ENCODE data around the gene SLAIN2. TPM values are rescaled to one million over a fixed set of nuclear protein-coding genes. Genes with fewer than 3 reads are reported as not detected.

Gene SLAIN2
- total RNA-seq, 1 donor from 2014 or later: 90.5 TPM

DNA sequence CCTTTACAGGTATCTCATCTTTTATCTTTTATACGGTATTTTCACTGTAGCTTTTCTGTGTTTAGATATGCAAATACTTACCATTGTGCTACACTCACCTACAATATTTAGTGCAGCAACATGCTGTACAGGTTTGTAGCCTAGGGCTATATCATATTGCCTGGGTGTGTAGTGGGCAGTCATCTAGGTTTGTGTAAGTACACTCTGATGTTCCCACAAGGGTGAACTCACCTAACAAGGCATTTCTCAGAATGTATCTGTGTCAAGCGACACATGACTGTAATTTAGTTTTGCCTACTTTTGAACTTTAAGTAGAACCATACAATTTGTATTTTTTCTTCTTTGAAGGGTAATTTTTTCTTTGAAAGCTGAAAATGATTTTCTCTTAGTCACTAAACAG lies 87.6 kb downstream of the SLAIN2 start:
- TF ChIP-seq, protein P1, sequence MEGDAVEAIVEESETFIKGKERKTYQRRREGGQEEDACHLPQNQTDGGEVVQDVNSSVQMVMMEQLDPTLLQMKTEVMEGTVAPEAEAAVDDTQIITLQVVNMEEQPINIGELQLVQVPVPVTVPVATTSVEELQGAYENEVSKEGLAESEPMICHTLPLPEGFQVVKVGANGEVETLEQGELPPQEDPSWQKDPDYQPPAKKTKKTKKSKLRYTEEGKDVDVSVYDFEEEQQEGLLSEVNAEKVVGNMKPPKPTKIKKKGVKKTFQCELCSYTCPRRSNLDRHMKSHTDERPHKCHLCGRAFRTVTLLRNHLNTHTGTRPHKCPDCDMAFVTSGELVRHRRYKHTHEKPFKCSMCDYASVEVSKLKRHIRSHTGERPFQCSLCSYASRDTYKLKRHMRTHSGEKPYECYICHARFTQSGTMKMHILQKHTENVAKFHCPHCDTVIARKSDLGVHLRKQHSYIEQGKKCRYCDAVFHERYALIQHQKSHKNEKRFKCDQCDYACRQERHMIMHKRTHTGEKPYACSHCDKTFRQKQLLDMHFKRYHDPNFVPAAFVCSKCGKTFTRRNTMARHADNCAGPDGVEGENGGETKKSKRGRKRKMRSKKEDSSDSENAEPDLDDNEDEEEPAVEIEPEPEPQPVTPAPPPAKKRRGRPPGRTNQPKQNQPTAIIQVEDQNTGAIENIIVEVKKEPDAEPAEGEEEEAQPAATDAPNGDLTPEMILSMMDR (IDR thresholded peaks at IDR 0.05; ENCODE audit: insufficient read depth, low read depth, low read length): no peak
- no peak for TF ChIP-seq EZH2 (IDR thresholded peaks at IDR 0.05; ENCODE audit: insufficient read depth, low read length)
- no peaks in the 10 kb centered on the region for H3K4me1 ChIP-seq (ENCODE audit: insufficient read depth, low read length)
- no peaks in the 10 kb centered on the region for H3K79me2 ChIP-seq (ENCODE audit: insufficient read depth, low read length)
- no peak overlapping the region for H3K9ac ChIP-seq (ENCODE audit: low read length)
- H3K27ac ChIP-seq (ENCODE audit: low read depth, low read length): no peak overlapping the region
- H3K27me3 ChIP-seq (ENCODE audit: insufficient read depth, low read length): no peaks in the 10 kb centered on the region
- FAIRE-seq: no peak
- peaks cover 8% of the 10 kb centered on the region for H3K36me3 Mint-ChIP-seq (ENCODE audit: low read depth, unreplicated experiment)
- H3K9me3 ChIP-seq (ENCODE audit: insufficient read depth, low read depth, low read length): no peaks in the 10 kb centered on the region
- H2AFZ ChIP-seq (ENCODE audit: low read depth, low read length): no peak overlapping the region
- no peak overlapping the region for H3K4me3 ChIP-seq (ENCODE audit: insufficient read depth, low read depth, low read length)
- DNase-seq (ENCODE audit: low read depth): no peak
- no peaks in the 10 kb centered on the region for H3K9me3 Mint-ChIP-seq (ENCODE audit: unreplicated experiment)
- H3K4me3 Mint-ChIP-seq (ENCODE audit: unreplicated experiment): no peak overlapping the region
- H3K27ac Mint-ChIP-seq (ENCODE audit: unreplicated experiment): no peak overlapping the region
- no peaks in the 10 kb centered on the region for H4K20me1 ChIP-seq (ENCODE audit: insufficient read depth, low read length)
- no peaks in the 10 kb centered on the region for H3K27me3 Mint-ChIP-seq (ENCODE audit: low read depth, unreplicated experiment)
- H3K4me2 ChIP-seq (ENCODE audit: low read length): no peak overlapping the region
- H3K4me1 Mint-ChIP-seq (ENCODE audit: low read depth, unreplicated experiment): peaks cover 9% of the 10 kb centered on the region
- peaks cover 4% of the 10 kb centered on the region for H3K36me3 ChIP-seq (ENCODE audit: insufficient read depth, low read length)

DNA sequence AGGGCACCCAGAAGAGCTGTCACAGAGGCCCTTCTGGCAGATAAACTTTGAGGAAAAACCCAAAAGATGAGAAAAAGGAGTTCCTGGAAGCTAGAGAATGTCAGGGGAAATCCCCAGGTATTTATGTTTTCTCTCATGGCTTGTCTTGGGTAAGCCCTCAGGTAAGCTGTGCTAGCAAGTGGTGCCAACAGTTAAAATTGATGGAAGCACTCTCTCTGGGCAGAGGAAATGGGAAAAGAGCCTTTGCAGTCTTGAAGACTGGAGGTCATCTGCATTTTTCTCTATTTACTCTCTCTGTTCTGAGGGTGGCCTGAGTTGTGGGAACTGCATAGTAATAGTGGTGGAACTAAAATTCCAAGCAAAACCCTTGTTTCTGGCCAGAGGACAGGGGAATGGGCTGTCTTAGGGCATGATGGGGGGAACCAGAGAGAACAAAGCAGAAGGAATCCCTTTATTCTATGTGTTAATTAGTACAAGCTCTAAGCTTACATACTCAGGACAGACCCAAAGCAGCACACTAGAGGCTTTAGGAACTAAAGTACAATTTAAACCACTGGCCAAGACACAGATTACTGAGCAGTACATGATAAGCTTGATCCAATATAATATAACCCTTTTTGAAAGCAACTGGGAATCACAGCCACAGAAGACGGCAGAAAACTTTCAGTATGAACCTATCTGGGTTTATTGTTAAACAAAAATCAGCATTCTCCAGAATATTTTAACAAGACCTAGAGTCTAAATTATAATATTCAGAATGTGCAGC lies 88.6 kb downstream of the SLAIN2 start:
- H3K4me1 Mint-ChIP-seq (ENCODE audit: low read depth, unreplicated experiment): peaks cover 9% of the 10 kb centered on the region
- H4K20me1 ChIP-seq (ENCODE audit: insufficient read depth, low read length): no peaks in the 10 kb centered on the region

More for the DNA sequence above, 88.6 kb downstream of the SLAIN2 start:
- Histone ChIP-seq H3K36me3 (ENCODE audit: insufficient read depth, low read length) (peaks cover 4% of the 10 kb centered on the region), H3K27ac (ENCODE audit: low read depth, low read length) (no peak overlapping the region), H3K4me2 (ENCODE audit: low read length) (no peak overlapping the region), H3K27me3 (ENCODE audit: insufficient read depth, low read length) (no peaks in the 10 kb centered on the region), H3K79me2 (ENCODE audit: insufficient read depth, low read length) (no peaks in the 10 kb centered on the region), H3K9me3 (ENCODE audit: insufficient read depth, low read depth, low read length) (no peaks in the 10 kb centered on the region), H3K9ac (ENCODE audit: low read length) (no peak overlapping the region), H2AFZ (ENCODE audit: low read depth, low read length) (no peak overlapping the region), H3K4me1 (ENCODE audit: insufficient read depth, low read length) (no peaks in the 10 kb centered on the region), H3K4me3 (ENCODE audit: insufficient read depth, low read depth, low read length) (no peak overlapping the region)
- Mint-ChIP-seq H3K4me3 (ENCODE audit: unreplicated experiment) (no peak overlapping the region), H3K27ac (ENCODE audit: unreplicated experiment) (no peak overlapping the region), H3K9me3 (ENCODE audit: unreplicated experiment) (no peaks in the 10 kb centered on the region), H3K36me3 (ENCODE audit: low read depth, unreplicated experiment) (peaks cover 8% of the 10 kb centered on the region), H3K27me3 (ENCODE audit: low read depth, unreplicated experiment) (no peaks in the 10 kb centered on the region)
- DNase-seq (ENCODE audit: low read depth) (no peak), FAIRE-seq (no peak)
- TF ChIP-seq, protein P1 (IDR thresholded peaks at IDR 0.05; ENCODE audit: insufficient read depth, low read depth, low read length): no peak
- no peak for TF ChIP-seq EZH2 (IDR thresholded peaks at IDR 0.05; ENCODE audit: insufficient read depth, low read length)
